HCT116 (cell line): ENCODE measurements around the gene LRP2. TPM values are rescaled to one million over a fixed set of nuclear protein-coding genes. Genes with fewer than 3 reads are reported as not detected.

Experiments
- ATAC-seq: fragments of 200-7000 bp; cut with Tn5 transposase; 2 replicates; pipeline ENCODE4 v1.9.1; 2020; ENCODE audit warnings: mild to moderate bottlenecking, moderate library complexity
- BruUV-seq: library from RNA; stranded (reverse); fragments of 400-500 nt; replicated peaks from 2 replicates; lab custom pipeline; 2021; lab: Mats Ljungman, UMichigan
- CTCF ChIA-PET: fragments of 300-600 bp; sonication (Branson Sonifier 250); formaldehyde crosslinking; loops from one replicate; lab custom pipeline; 2021; ENCODE audit warnings: antibody characterized with exemption; lab: Charles Lee
- POLR2A ChIA-PET: fragments of 300-600, 350-600 bp; sonication (Branson Sonifier 250); formaldehyde crosslinking; loops from one replicate; lab custom pipeline; 2021; ENCODE audit warnings: antibody characterized with exemption; lab: Charles Lee
- RAD21 ChIA-PET, 2 experiments: fragments of 300-600 bp; sonication (Branson Sonifier 250); formaldehyde crosslinking; loops; one replicate each; lab custom pipeline; 2023; ENCODE audit warnings: low total read pairs in 2 of 2; ENCODE audit not compliant: uncharacterized antibody in 2 of 2, unreplicated experiment in 2 of 2, low non-redundant PET in 1 of 2; lab: Charles Lee
- DNase-seq: peaks from one replicate; pipeline ENCODE4 v3.0.0-alpha.2; 2010; ENCODE audit warnings: low read depth, low spot score
- H2AFZ ChIP-seq: fragments of 200-600 bp; shearing (Covaris generic), sonication (generic); 2 replicates; pipeline ENCODE4 v1.6.1; 2017; ENCODE audit warnings: low read depth, mixed run types, mixed read lengths, antibody characterized with exemption, low read length; ENCODE audit not compliant: poor library complexity, severe bottlenecking
- H3K27ac ChIP-seq: 2 replicates; pipeline ENCODE4 v1.5.1; 2012; ENCODE audit warnings: low read depth, low read length
- H3K27me3 ChIP-seq: fragments of 200-600 bp; sonication (generic); 2 replicates; pipeline ENCODE4 v1.6.1; 2016; ENCODE audit warnings: mixed run types, low read length, mixed read lengths; ENCODE audit not compliant: insufficient read depth
- H3K36me3 ChIP-seq, 2 experiments: fragments of 200-500 bp in 1 of 2; fragments of 200-600 bp in 1 of 2; sonication (Bioruptor generic) in 1 of 2; sonication (generic) in 1 of 2; 2 replicates each; pipeline versions ENCODE4 v1.5.1 to v1.6.1; 2014 to 2016; ENCODE audit warnings: low read length in 2 of 2, inconsistent platforms in 1 of 2, mixed read lengths in 1 of 2, mixed run types in 1 of 2; ENCODE audit not compliant: insufficient read depth in 2 of 2, control insufficient read depth in 1 of 2
- H3K4me1 ChIP-seq, 2 experiments: fragments of 200-600 bp in 1 of 2; sonication (generic) in 1 of 2; 2 replicates each; pipeline versions ENCODE4 v1.5.1 to v1.6.1; 2012 to 2017; ENCODE audit warnings: low read length in 2 of 2, inconsistent platforms in 1 of 2, mild to moderate bottlenecking in 1 of 2, mixed read lengths in 1 of 2, mixed run types in 1 of 2, moderate library complexity in 1 of 2; ENCODE audit not compliant: insufficient read depth in 2 of 2, control insufficient read depth in 1 of 2
- H3K4me2 ChIP-seq: fragments of 200-600 bp; sonication (generic); 2 replicates; pipeline ENCODE4 v1.6.1; 2017; ENCODE audit warnings: mixed run types, low read length, mixed read lengths
- H3K4me3 ChIP-seq, 2 experiments: fragments of 200-600 bp in 1 of 2; sonication (generic) in 1 of 2; replicated peaks in 1 of 2; 2 replicates each; pipeline ENCODE4 v1.5.1; 2011 to 2016; ENCODE audit warnings: low read length in 2 of 2, control low read depth in 1 of 2, low read depth in 1 of 2, mild to moderate bottlenecking in 1 of 2, mixed read lengths in 1 of 2, mixed run types in 1 of 2
- H3K79me2 ChIP-seq: fragments of 200-600 bp; sonication (generic); 2 replicates; pipeline ENCODE4 v1.6.1; 2017; ENCODE audit warnings: mild to moderate bottlenecking, mixed run types, low read length, moderate library complexity, mixed read lengths; ENCODE audit not compliant: insufficient read depth
- H3K9ac ChIP-seq: fragments of 200-600 bp; sonication (generic); 2 replicates; pipeline ENCODE4 v1.6.1; 2016; ENCODE audit warnings: low read length, mixed read lengths
- H3K9me2 ChIP-seq: fragments of 200-600 bp; sonication (generic), shearing (Covaris generic); 2 replicates; pipeline ENCODE4 v1.6.1; 2017; ENCODE audit warnings: mixed run types, mild to moderate bottlenecking, moderate library complexity; ENCODE audit not compliant: insufficient read depth
- H3K9me3 ChIP-seq, 2 experiments: fragments of 200-500 bp in 1 of 2; fragments of 200-600 bp in 1 of 2; sonication (Bioruptor generic) in 1 of 2; sonication (generic) in 1 of 2; 2 replicates each; pipeline ENCODE4 v1.6.1; 2014 to 2017; ENCODE audit warnings: low read length in 2 of 2, mixed read lengths in 2 of 2, inconsistent platforms in 1 of 2, low read depth in 1 of 2, mild to moderate bottlenecking in 1 of 2, mixed run types in 1 of 2, moderate library complexity in 1 of 2; ENCODE audit not compliant: control insufficient read depth in 1 of 2, insufficient read depth in 1 of 2
- H4K20me1 ChIP-seq: fragments of 200-600 bp; sonication (generic), shearing (Covaris generic); 2 replicates; pipeline ENCODE4 v1.6.1; 2017; ENCODE audit warnings: mixed run types, mild to moderate bottlenecking, moderate library complexity; ENCODE audit not compliant: insufficient read depth
- EGR1 ChIP-seq: IDR thresholded peaks from 2 replicates; pipeline ENCODE4 v1.6.1; 2012; ENCODE audit warnings: low read depth
- EZH2 ChIP-seq: fragments of 200-600 bp; sonication (generic); IDR thresholded peaks from 2 replicates; pipeline ENCODE4 v1.6.1; 2017; ENCODE audit warnings: antibody characterized with exemption, mixed run types
- EZH2phosphoT487 ChIP-seq: fragments of 200-600 bp; IDR thresholded peaks from 2 replicates; pipeline ENCODE4 v1.6.1; 2018; ENCODE audit warnings: antibody characterized with exemption, borderline replicate concordance
- POLR2A ChIP-seq: IDR thresholded peaks from 2 replicates; pipeline ENCODE4 v1.7.0; 2011; ENCODE audit warnings: borderline replicate concordance; ENCODE audit not compliant: insufficient read depth, insufficient read length; ENCODE audit errors: extremely low read depth
- SIN3A ChIP-seq: IDR thresholded peaks from 2 replicates; pipeline ENCODE4 v1.6.1; 2012; ENCODE audit warnings: low read depth
- SP1 ChIP-seq: IDR thresholded peaks from 2 replicates; pipeline ENCODE4 v1.6.1; 2012; ENCODE audit warnings: low read depth
- SRF ChIP-seq: IDR thresholded peaks from 2 replicates; pipeline ENCODE4 v1.6.1; 2012; ENCODE audit warnings: low read depth
- ZNF274 ChIP-seq: fragments of 200-500 bp; sonication (Bioruptor generic); IDR thresholded peaks from 2 replicates; pipeline ENCODE4 v1.6.1; 2014; ENCODE audit warnings: mild to moderate bottlenecking, low read depth, low read length, inconsistent platforms
- intact Hi-C: fragments of 100-400 bp; cut with micrococcal nuclease; formaldehyde crosslinking; loops from 2 replicates; pipeline ENCODE4 v1.10.0; 2022
- total RNA-seq: library from RNA; stranded (reverse); gene quantifications from one replicate; pipeline ENCODE4 v1.2.1, GENCODE V29; 2021; ENCODE audit not compliant: unreplicated experiment
- TF ChIP-seq, protein P1 (sequence below): IDR thresholded peaks from 2 replicates; pipeline ENCODE4 v1.6.1; 2012
- TF ChIP-seq, protein P2 (sequence below): IDR thresholded peaks from 2 replicates; pipeline ENCODE4 v1.6.1; 2012; ENCODE audit warnings: low read depth
- TF ChIP-seq, protein P3 (sequence below): IDR thresholded peaks from 2 replicates; pipeline ENCODE4 v1.6.1; 2011; ENCODE audit warnings: mild to moderate bottlenecking, low read length, moderate library complexity; ENCODE audit not compliant: insufficient replicate concordance; ENCODE audit errors: extremely low read depth
- TF ChIP-seq, protein P4 (sequence below), 3 experiments: fragments of 200-600 bp in 1 of 3; sonication (generic) in 1 of 3; IDR thresholded peaks in 2 of 3; conservative IDR thresholded peaks in 1 of 3; 2 replicates each; pipeline ENCODE4 v1.5.1; 2012 to 2017; ENCODE audit warnings: low read depth in 2 of 3, low read length in 2 of 3, antibody characterized with exemption in 1 of 3, borderline replicate concordance in 1 of 3, control low read depth in 1 of 3, mild to moderate bottlenecking in 1 of 3, mixed read lengths in 1 of 3, mixed run types in 1 of 3, moderate library complexity in 1 of 3; ENCODE audit not compliant: insufficient read depth in 1 of 3

Gene LRP2
- total RNA-seq, 1 experiment from 2014 or later: 0.20 TPM

DNA sequence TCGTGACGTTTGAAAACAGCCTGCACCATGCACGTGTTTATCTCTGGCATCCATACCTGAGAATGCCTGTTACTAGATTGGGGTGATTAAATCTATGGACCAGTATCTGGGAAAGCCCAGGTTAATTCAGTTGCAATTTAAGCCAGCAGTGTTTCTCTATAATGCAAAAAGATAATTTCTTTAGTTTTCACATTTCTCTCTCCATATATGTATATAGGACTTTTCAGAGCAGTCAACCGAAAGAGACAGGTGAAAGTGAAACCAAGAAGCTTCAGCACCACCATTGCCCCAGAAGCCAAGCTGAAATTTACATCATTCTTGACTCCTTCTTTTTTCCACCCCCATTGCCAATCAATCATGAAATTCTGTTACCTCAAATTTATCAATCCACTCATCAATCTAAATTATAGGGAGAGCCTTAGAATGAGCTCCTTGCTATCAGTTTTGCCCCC lies 2.7 kb upstream of the LRP2 start:
- BruUV-seq: no TSS peak
- H3K27me3 ChIP-seq: peaks cover 13% of the 10 kb centered on the region; the same call in 1 of the 2 replicates
- H3K27ac ChIP-seq: no peak overlapping the region
- peaks cover 2 to 20% of the 10 kb centered on the region in 2 experiments; a peak in 1 of 4 replicates for H3K4me1 ChIP-seq
- no peaks in the 10 kb centered on the region for H3K36me3 ChIP-seq
- no peaks in the 10 kb centered on the region for H4K20me1 ChIP-seq
- H3K4me3 ChIP-seq: peak overlapping the region; percentile 55 to 71
- ChIA-PET CTCF (no interaction called here), RAD21 (no interaction called here)
- H2AFZ ChIP-seq: peak overlapping the region; percentile 81
- DNase-seq: no peak
- intact Hi-C loops: no loop called here
- peak overlapping the region; percentile 100 for H3K4me2 ChIP-seq
- TF ChIP-seq EZH2 (no peak), EZH2phosphoT487 (no peak), ZNF274 (no peak), EGR1 (no peak), SIN3A (no peak), POLR2A (no peak), SRF (no peak), SP1 (no peak)
- TF ChIP-seq, protein P1, sequence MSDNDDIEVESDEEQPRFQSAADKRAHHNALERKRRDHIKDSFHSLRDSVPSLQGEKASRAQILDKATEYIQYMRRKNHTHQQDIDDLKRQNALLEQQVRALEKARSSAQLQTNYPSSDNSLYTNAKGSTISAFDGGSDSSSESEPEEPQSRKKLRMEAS: no peak
- TF ChIP-seq, protein P2, sequence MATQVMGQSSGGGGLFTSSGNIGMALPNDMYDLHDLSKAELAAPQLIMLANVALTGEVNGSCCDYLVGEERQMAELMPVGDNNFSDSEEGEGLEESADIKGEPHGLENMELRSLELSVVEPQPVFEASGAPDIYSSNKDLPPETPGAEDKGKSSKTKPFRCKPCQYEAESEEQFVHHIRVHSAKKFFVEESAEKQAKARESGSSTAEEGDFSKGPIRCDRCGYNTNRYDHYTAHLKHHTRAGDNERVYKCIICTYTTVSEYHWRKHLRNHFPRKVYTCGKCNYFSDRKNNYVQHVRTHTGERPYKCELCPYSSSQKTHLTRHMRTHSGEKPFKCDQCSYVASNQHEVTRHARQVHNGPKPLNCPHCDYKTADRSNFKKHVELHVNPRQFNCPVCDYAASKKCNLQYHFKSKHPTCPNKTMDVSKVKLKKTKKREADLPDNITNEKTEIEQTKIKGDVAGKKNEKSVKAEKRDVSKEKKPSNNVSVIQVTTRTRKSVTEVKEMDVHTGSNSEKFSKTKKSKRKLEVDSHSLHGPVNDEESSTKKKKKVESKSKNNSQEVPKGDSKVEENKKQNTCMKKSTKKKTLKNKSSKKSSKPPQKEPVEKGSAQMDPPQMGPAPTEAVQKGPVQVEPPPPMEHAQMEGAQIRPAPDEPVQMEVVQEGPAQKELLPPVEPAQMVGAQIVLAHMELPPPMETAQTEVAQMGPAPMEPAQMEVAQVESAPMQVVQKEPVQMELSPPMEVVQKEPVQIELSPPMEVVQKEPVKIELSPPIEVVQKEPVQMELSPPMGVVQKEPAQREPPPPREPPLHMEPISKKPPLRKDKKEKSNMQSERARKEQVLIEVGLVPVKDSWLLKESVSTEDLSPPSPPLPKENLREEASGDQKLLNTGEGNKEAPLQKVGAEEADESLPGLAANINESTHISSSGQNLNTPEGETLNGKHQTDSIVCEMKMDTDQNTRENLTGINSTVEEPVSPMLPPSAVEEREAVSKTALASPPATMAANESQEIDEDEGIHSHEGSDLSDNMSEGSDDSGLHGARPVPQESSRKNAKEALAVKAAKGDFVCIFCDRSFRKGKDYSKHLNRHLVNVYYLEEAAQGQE: no peak
- TF ChIP-seq, protein P3, sequence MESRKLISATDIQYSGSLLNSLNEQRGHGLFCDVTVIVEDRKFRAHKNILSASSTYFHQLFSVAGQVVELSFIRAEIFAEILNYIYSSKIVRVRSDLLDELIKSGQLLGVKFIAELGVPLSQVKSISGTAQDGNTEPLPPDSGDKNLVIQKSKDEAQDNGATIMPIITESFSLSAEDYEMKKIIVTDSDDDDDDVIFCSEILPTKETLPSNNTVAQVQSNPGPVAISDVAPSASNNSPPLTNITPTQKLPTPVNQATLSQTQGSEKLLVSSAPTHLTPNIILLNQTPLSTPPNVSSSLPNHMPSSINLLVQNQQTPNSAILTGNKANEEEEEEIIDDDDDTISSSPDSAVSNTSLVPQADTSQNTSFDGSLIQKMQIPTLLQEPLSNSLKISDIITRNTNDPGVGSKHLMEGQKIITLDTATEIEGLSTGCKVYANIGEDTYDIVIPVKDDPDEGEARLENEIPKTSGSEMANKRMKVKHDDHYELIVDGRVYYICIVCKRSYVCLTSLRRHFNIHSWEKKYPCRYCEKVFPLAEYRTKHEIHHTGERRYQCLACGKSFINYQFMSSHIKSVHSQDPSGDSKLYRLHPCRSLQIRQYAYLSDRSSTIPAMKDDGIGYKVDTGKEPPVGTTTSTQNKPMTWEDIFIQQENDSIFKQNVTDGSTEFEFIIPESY: no peak
- TF ChIP-seq, protein P4, sequence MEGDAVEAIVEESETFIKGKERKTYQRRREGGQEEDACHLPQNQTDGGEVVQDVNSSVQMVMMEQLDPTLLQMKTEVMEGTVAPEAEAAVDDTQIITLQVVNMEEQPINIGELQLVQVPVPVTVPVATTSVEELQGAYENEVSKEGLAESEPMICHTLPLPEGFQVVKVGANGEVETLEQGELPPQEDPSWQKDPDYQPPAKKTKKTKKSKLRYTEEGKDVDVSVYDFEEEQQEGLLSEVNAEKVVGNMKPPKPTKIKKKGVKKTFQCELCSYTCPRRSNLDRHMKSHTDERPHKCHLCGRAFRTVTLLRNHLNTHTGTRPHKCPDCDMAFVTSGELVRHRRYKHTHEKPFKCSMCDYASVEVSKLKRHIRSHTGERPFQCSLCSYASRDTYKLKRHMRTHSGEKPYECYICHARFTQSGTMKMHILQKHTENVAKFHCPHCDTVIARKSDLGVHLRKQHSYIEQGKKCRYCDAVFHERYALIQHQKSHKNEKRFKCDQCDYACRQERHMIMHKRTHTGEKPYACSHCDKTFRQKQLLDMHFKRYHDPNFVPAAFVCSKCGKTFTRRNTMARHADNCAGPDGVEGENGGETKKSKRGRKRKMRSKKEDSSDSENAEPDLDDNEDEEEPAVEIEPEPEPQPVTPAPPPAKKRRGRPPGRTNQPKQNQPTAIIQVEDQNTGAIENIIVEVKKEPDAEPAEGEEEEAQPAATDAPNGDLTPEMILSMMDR (IDR thresholded peaks at IDR 0.05 in 2 of 3, conservative IDR thresholded peaks at IDR 0.05 in 1 of 3; ENCODE audit: borderline replicate concordance in 1 of 3, insufficient read depth in 1 of 3, low read depth in 2 of 3, low read length in 2 of 3): no peak
- TF ChIP-seq, all 23 proteins: peak for 0
- ATAC-seq: peak; percentile 7; the same call in 1 of the 2 replicates
- POLR2A ChIA-PET: interaction anchor here (0.7 kb wide), 1 partner anchor 75 kb away, joined by 3 read pairs; no protein-coding TSS in a partner anchor
- Histone ChIP-seq H3K79me2 (no peaks in the 10 kb centered on the region), H3K9ac (no peak overlapping the region), H3K9me3 (no peaks in the 10 kb centered on the region), H3K9me2 (peaks cover 4% of the 10 kb centered on the region; the same call in 1 of the 2 replicates)
